NT2/D1 (cell line): Measurements from ENCODE around the gene TSC22D3.

Experiments used
- SUZ12 ChIP-seq: IDR thresholded peaks from 2 replicates; pipeline ENCODE4 v1.6.1; 2011; ENCODE audit not compliant: insufficient read length, insufficient read depth; ENCODE audit errors: extremely low read depth
- YY1 ChIP-seq: IDR thresholded peaks from 2 replicates; pipeline ENCODE4 v1.6.1; 2011; ENCODE audit not compliant: insufficient read length, insufficient read depth
- ZNF274 ChIP-seq: IDR thresholded peaks from 2 replicates; pipeline ENCODE4 v1.6.1; 2011; ENCODE audit warnings: mild to moderate bottlenecking, low read depth, low read length

GRCh38 chrX:107704587-107704986 lies 71.0 kb downstream of the TSC22D3 start:
- no peak for TF ChIP-seq ZNF274
- TF ChIP-seq YY1: no peak
- TF ChIP-seq SUZ12: no peak
